ENCODE data around the gene PLCB1.

The PLCB1 gene

GRCh38 chr20:8118760-8119159, 13.3 kb upstream of the PLCB1 start:
- no peak for DNase-seq
- no CpG with 5 or more reads among the region's 1 CpG for WGBS (ENCODE audit: insufficient coverage)
- ChIA-PET POLR2A (no interaction called here), CTCF (no interaction called here)
- peaks cover 3 to 6% (median 6%) of the 10 kb centered on the region in 4 experiments for H3K4me1 ChIP-seq (ENCODE audit: control extremely low read depth in 1 of 4, control insufficient read depth in 4 of 4, insufficient read depth in 4 of 4, low read length in 3 of 4)
- no peak overlapping the region for H3K4me3 ChIP-seq (ENCODE audit: control insufficient read depth in 1 of 7, extremely low read depth in 1 of 7, insufficient read depth in 4 of 7, low read depth in 2 of 7, low read length in 6 of 7)
- no peaks in the 10 kb centered on the region for H3K9me3 ChIP-seq (ENCODE audit: control extremely low read depth in 1 of 5, control insufficient read depth in 4 of 5, insufficient read depth in 2 of 5, low read depth in 1 of 5, low read length in 4 of 5)
- no peaks in the 10 kb centered on the region for H3K27me3 ChIP-seq (replicated peaks in 2 of 5; ENCODE audit: control insufficient read depth in 4 of 5, insufficient read depth in 5 of 5, low read length in 4 of 5)
- H3K36me3 ChIP-seq (ENCODE audit: control insufficient read depth in 4 of 4, insufficient read depth in 4 of 4, low read length in 3 of 4) = no peaks in the 10 kb centered on the region
- no peak overlapping the region for H3K27ac ChIP-seq (ENCODE audit: insufficient read depth in 1 of 2, low read depth in 1 of 2, low read length in 2 of 2, poor library complexity in 1 of 2, severe bottlenecking in 2 of 2)

- DNase-seq = no peak
- ChIA-PET POLR2A (no interaction called here), CTCF (interaction anchor here (0.9 to 2.3 kb wide), 2 partner anchors 10 to 414 kb away, joined by 4 to 5 read pairs; no protein-coding TSS in a partner anchor)
Observed at GRCh38 chr20:8121666-8122065, 10.4 kb upstream of the PLCB1 start.

GRCh38 chr20:8124639-8125038, 7.4 kb upstream of the PLCB1 start:
- no peak overlapping the region for H3K4me3 ChIP-seq (ENCODE audit: control insufficient read depth in 1 of 7, extremely low read depth in 1 of 7, insufficient read depth in 4 of 7, low read depth in 2 of 7, low read length in 6 of 7)
- no peaks in the 10 kb centered on the region for H3K36me3 ChIP-seq (ENCODE audit: control insufficient read depth in 4 of 4, insufficient read depth in 4 of 4, low read length in 3 of 4)
- H3K27me3 ChIP-seq (replicated peaks in 2 of 5; ENCODE audit: control insufficient read depth in 4 of 5, insufficient read depth in 5 of 5, low read length in 4 of 5) = no peaks in the 10 kb centered on the region
- no peaks in the 10 kb centered on the region for H3K9me3 ChIP-seq (ENCODE audit: control extremely low read depth in 1 of 5, control insufficient read depth in 4 of 5, insufficient read depth in 2 of 5, low read depth in 1 of 5, low read length in 4 of 5)
- DNase-seq = no peak
- ChIA-PET CTCF (interaction anchor here (0.7 to 0.9 kb wide), 2 partner anchors 316 to 597 kb away, joined by 3 to 4 read pairs; no protein-coding TSS in a partner anchor), POLR2A (no interaction called here)
- no peak overlapping the region for H3K27ac ChIP-seq (ENCODE audit: insufficient read depth in 1 of 2, low read depth in 1 of 2, low read length in 2 of 2, poor library complexity in 1 of 2, severe bottlenecking in 2 of 2)
- peaks cover 0 to 3% (median 0%) of the 10 kb centered on the region in 4 experiments for H3K4me1 ChIP-seq (ENCODE audit: control extremely low read depth in 1 of 4, control insufficient read depth in 4 of 4, insufficient read depth in 4 of 4, low read length in 3 of 4)

More at GRCh38 chr20:8121666-8122065, 10.4 kb upstream of the PLCB1 start:
- Histone ChIP-seq H3K27me3 (replicated peaks in 2 of 5; ENCODE audit: control insufficient read depth in 4 of 5, insufficient read depth in 5 of 5, low read length in 4 of 5) (no peaks in the 10 kb centered on the region), H3K4me3 (ENCODE audit: control insufficient read depth in 1 of 7, extremely low read depth in 1 of 7, insufficient read depth in 4 of 7, low read depth in 2 of 7, low read length in 6 of 7) (no peak overlapping the region), H3K4me1 (ENCODE audit: control extremely low read depth in 1 of 4, control insufficient read depth in 4 of 4, insufficient read depth in 4 of 4, low read length in 3 of 4) (peaks cover 0 to 6% (median 5%) of the 10 kb centered on the region in 4 experiments), H3K27ac (ENCODE audit: insufficient read depth in 1 of 2, low read depth in 1 of 2, low read length in 2 of 2, poor library complexity in 1 of 2, severe bottlenecking in 2 of 2) (no peak overlapping the region), H3K9me3 (ENCODE audit: control extremely low read depth in 1 of 5, control insufficient read depth in 4 of 5, insufficient read depth in 2 of 5, low read depth in 1 of 5, low read length in 4 of 5) (no peaks in the 10 kb centered on the region), H3K36me3 (ENCODE audit: control insufficient read depth in 4 of 4, insufficient read depth in 4 of 4, low read length in 3 of 4) (no peaks in the 10 kb centered on the region)
- no CpG with 5 or more reads among the region's 1 CpG for WGBS (ENCODE audit: insufficient coverage)

- Histone ChIP-seq H3K4me3 (ENCODE audit: control insufficient read depth in 1 of 7, extremely low read depth in 1 of 7, insufficient read depth in 4 of 7, low read depth in 2 of 7, low read length in 6 of 7) (no peak overlapping the region), H3K36me3 (ENCODE audit: control insufficient read depth in 4 of 4, insufficient read depth in 4 of 4, low read length in 3 of 4) (no peaks in the 10 kb centered on the region), H3K27ac (ENCODE audit: insufficient read depth in 1 of 2, low read depth in 1 of 2, low read length in 2 of 2, poor library complexity in 1 of 2, severe bottlenecking in 2 of 2) (no peak overlapping the region), H3K4me1 (ENCODE audit: control extremely low read depth in 1 of 4, control insufficient read depth in 4 of 4, insufficient read depth in 4 of 4, low read length in 3 of 4) (peaks cover 0 to 3% (median 0%) of the 10 kb centered on the region in 4 experiments), H3K27me3 (replicated peaks in 2 of 5; ENCODE audit: control insufficient read depth in 4 of 5, insufficient read depth in 5 of 5, low read length in 4 of 5) (peaks cover 0 to 3% (median 0%) of the 10 kb centered on the region in 5 experiments), H3K9me3 (ENCODE audit: control extremely low read depth in 1 of 5, control insufficient read depth in 4 of 5, insufficient read depth in 2 of 5, low read depth in 1 of 5, low read length in 4 of 5) (no peaks in the 10 kb centered on the region)
- ChIA-PET POLR2A (interaction anchor here (0.6 kb wide), 1 partner anchor 62 kb away, joined by 3 read pairs; no protein-coding TSS in a partner anchor), CTCF (interaction anchor here (0.8 to 3.0 kb wide), 4 partner anchors 43 to 596 kb away, joined by 3 to 14 read pairs (median 3); no protein-coding TSS in a partner anchor)
- DNase-seq = no peak
- WGBS (ENCODE audit: insufficient coverage) = no CpG with 5 or more reads among the region's 4 CpGs
Observed at GRCh38 chr20:8126181-8126580, 5.9 kb upstream of the PLCB1 start.

- POLR2A ChIA-PET = no interaction called here
- CTCF ChIA-PET = interaction anchor here (0.7 to 3.0 kb wide), 6 partner anchors 44 to 595 kb away, joined by 3 to 14 read pairs (median 3); no protein-coding TSS in a partner anchor
- Histone ChIP-seq H3K27me3 (replicated peaks in 2 of 5; ENCODE audit: control insufficient read depth in 4 of 5, insufficient read depth in 5 of 5, low read length in 4 of 5) (peaks cover 0 to 3% (median 0%) of the 10 kb centered on the region in 5 experiments), H3K4me1 (ENCODE audit: control extremely low read depth in 1 of 4, control insufficient read depth in 4 of 4, insufficient read depth in 4 of 4, low read length in 3 of 4) (peaks cover 0 to 7% (median 0%) of the 10 kb centered on the region in 4 experiments), H3K36me3 (ENCODE audit: control insufficient read depth in 4 of 4, insufficient read depth in 4 of 4, low read length in 3 of 4) (no peaks in the 10 kb centered on the region), H3K27ac (ENCODE audit: insufficient read depth in 1 of 2, low read depth in 1 of 2, low read length in 2 of 2, poor library complexity in 1 of 2, severe bottlenecking in 2 of 2) (no peak overlapping the region), H3K9me3 (ENCODE audit: control extremely low read depth in 1 of 5, control insufficient read depth in 4 of 5, insufficient read depth in 2 of 5, low read depth in 1 of 5, low read length in 4 of 5) (no peaks in the 10 kb centered on the region), H3K4me3 (ENCODE audit: control insufficient read depth in 1 of 7, extremely low read depth in 1 of 7, insufficient read depth in 4 of 7, low read depth in 2 of 7, low read length in 6 of 7) (no peak overlapping the region)
- no peak for DNase-seq
- WGBS (ENCODE audit: insufficient coverage) = 100% methylated on average over 1 of the region's 1 CpG
Observed at GRCh38 chr20:8126841-8127378, 5.2 kb upstream of the PLCB1 start.

DNA sequence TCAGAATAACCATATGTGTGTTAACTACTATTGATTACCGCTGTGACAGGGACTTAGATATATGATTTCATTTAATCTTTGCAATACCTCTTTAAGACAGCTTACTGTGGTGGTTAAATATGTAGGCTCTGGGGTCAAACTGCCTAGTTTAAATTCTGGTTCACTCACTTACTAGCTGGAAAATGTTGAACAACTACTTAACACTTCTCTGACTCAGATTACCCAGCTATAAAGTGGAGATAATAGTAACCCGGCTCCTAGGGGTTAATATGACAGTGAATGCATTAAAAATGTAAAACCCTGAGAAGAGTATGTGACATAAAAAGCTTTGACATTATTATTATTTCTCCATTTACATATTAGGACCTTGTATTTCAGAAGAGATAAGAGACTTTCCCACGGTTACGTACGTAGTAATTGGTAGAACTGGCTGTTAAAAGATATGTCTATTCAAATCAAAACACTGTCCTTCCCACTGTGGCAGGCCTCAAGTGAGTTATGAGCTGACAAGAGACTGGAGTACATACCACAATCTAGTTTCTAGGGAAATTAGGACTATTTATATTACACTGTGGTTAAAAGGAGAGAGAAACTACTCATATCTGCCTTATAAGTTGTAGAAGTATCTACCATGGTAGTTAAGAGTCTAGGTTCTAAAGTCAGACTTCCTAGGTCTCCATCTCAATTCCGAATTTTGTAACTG, 4.4 kb upstream of the PLCB1 start:
- peaks cover 0 to 3% (median 0%) of the 10 kb centered on the region in 5 experiments for H3K27me3 ChIP-seq (replicated peaks in 2 of 5; ENCODE audit: control insufficient read depth in 4 of 5, insufficient read depth in 5 of 5, low read length in 4 of 5)
- peaks cover 0 to 8% (median 1%) of the 10 kb centered on the region in 4 experiments for H3K4me1 ChIP-seq (ENCODE audit: control extremely low read depth in 1 of 4, control insufficient read depth in 4 of 4, insufficient read depth in 4 of 4, low read length in 3 of 4)
- DNase-seq = peak in 2 of 3 donors; percentile 41 to 64
- WGBS (ENCODE audit: insufficient coverage) = no CpG with 5 or more reads among the region's 6 CpGs
- POLR2A ChIA-PET = no interaction called here
- H3K9me3 ChIP-seq (ENCODE audit: control extremely low read depth in 1 of 5, control insufficient read depth in 4 of 5, insufficient read depth in 2 of 5, low read depth in 1 of 5, low read length in 4 of 5) = no peaks in the 10 kb centered on the region
- no peak overlapping the region for H3K27ac ChIP-seq (ENCODE audit: insufficient read depth in 1 of 2, low read depth in 1 of 2, low read length in 2 of 2, poor library complexity in 1 of 2, severe bottlenecking in 2 of 2)
- H3K36me3 ChIP-seq (ENCODE audit: control insufficient read depth in 4 of 4, insufficient read depth in 4 of 4, low read length in 3 of 4) = no peaks in the 10 kb centered on the region
- H3K4me3 ChIP-seq (ENCODE audit: control insufficient read depth in 1 of 7, extremely low read depth in 1 of 7, insufficient read depth in 4 of 7, low read depth in 2 of 7, low read length in 6 of 7) = no peak overlapping the region
- CTCF ChIA-PET = interaction anchor here (0.7 to 3.0 kb wide), 6 partner anchors 176 to 594 kb away, joined by 3 to 14 read pairs (median 4); no protein-coding TSS in a partner anchor

Measured in common myeloid progenitor, CD34-positive (primary cell).